ENCODE measurements around the gene BCKDHA.

DNA sequence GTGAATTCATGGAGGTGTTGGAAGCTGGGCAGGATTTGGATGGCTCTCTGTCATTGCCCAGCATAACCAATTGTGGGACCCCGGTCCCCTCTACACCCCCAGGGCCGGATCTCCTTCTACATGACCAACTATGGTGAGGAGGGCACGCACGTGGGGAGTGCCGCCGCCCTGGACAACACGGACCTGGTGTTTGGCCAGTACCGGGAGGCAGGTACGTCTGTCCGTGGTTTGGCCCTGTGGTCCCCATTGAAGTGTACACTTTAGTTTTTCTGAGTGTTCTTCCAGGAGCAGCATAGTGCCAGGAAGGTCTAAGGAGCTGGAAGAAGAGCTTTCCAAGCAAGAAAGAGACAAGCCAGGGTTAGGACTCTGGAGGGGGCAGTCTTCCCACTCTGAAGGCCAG lies 16.3 kb downstream of the BCKDHA start:
- TF ChIP-seq, protein P1, sequence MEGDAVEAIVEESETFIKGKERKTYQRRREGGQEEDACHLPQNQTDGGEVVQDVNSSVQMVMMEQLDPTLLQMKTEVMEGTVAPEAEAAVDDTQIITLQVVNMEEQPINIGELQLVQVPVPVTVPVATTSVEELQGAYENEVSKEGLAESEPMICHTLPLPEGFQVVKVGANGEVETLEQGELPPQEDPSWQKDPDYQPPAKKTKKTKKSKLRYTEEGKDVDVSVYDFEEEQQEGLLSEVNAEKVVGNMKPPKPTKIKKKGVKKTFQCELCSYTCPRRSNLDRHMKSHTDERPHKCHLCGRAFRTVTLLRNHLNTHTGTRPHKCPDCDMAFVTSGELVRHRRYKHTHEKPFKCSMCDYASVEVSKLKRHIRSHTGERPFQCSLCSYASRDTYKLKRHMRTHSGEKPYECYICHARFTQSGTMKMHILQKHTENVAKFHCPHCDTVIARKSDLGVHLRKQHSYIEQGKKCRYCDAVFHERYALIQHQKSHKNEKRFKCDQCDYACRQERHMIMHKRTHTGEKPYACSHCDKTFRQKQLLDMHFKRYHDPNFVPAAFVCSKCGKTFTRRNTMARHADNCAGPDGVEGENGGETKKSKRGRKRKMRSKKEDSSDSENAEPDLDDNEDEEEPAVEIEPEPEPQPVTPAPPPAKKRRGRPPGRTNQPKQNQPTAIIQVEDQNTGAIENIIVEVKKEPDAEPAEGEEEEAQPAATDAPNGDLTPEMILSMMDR (IDR thresholded peaks at IDR 0.05): no peak
- TF ChIP-seq EZH2phosphoT487 (IDR thresholded peaks at IDR 0.05): no peak

All from neural progenitor cell (in vitro differentiated cells).